HG03025 (cell line): ENCODE results near the gene BRSK2.

Source experiments
- ATAC-seq: cut with Tn5 transposase; IDR thresholded peaks from one replicate; pipeline ENCODE4 v1.9.1; 2021; ENCODE audit warnings: mild to moderate bottlenecking, moderate library complexity; ENCODE audit not compliant: unreplicated experiment, low FRiP score

The BRSK2 gene

DNA sequence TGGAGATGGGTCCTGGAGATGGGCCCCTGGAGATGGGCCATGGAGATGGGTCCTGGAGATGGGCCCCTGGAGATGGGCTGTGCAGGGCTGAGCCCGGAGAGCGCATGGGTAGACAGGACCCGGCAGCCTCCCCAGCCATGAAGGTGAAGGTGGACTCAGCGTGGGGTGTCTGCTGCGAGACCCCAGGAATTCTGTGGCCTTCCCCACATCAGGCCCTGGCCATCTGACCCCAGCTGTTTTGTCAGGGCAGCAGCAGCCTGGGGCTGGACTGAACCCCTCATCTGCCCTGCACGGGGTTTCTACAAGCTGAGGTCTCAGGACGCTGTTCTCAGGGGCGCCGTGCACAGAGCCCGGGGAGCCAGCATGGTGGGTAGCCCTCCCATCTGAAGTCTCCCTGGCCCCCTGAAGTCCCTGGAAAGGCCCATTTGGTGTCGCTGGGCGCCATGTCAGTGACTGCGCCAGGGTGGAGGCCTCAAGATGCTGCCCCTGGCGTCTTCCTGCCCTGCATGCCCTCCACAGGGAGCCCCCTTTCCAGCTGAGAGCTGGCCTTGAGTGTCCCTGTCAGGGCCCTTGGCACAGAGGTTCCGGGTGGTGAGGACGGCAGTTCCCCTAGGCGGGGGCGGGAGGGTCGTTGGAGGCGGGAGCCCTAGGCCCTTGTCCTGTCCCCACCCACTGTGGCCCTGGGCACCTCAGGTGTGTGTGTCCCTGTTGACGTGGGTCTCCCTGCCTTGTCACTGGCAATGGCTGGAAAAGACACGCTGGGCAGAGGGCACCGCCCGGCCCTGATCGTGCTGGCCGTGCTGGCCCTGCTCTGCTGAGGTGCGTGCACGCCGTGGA, 5.4 kb downstream of the BRSK2 start:
- ATAC-seq, result no peak

DNA sequence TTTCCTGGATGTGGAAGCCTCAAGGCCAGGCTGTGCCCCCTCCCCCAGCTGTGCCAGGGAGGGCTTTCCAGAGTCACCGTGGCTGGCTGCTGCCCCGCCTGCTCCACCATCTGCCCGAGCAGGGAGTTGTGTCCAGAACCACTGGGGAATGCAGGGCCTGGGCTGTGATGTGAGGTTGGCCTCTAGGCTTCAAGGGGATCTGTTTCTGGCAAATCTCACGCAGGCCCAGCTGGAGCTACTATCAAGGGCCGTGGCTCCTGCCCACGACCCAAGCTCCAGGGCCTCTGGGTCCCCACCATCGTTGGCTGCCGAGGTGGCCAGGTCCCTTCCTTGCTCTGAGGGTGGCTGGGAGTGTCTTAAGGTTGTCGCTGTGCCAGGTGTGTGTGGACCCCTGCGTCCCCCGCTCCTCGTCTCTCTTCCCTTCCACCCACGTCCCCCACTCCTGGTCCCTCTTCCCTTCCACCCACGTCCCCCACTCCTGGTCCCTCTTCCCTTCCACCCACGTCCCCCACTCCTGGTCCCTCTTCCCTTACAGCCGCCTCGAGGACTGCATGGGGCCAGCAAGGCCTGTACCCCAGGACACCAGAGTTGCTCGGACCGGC, 6.1 kb downstream of the BRSK2 start:
- no peak for ATAC-seq

DNA sequence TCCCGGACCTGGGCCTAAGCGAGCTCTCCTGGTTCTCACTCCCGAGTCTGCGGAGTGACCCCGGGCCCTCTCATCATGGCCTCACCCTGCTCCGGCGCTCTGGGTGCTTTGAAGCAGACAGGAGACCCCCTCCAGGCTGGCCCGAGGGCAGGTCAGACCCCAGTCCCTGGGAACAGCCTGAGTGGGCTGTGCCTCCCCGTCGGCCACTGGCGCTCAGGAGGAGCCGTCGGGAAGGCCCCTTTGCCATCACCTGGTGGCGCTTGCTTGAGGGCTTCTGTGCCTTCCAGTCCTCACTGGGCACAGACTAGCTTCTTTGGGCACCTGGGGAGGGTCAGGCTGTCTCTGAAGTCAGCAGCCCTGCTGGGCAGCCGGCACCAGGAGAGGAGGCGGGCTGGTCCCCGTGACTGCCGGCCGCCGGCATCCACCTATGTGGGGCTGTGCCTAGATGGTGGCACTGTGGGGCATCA, 6.7 kb downstream of the BRSK2 start:
- ATAC-seq, result no peak

DNA sequence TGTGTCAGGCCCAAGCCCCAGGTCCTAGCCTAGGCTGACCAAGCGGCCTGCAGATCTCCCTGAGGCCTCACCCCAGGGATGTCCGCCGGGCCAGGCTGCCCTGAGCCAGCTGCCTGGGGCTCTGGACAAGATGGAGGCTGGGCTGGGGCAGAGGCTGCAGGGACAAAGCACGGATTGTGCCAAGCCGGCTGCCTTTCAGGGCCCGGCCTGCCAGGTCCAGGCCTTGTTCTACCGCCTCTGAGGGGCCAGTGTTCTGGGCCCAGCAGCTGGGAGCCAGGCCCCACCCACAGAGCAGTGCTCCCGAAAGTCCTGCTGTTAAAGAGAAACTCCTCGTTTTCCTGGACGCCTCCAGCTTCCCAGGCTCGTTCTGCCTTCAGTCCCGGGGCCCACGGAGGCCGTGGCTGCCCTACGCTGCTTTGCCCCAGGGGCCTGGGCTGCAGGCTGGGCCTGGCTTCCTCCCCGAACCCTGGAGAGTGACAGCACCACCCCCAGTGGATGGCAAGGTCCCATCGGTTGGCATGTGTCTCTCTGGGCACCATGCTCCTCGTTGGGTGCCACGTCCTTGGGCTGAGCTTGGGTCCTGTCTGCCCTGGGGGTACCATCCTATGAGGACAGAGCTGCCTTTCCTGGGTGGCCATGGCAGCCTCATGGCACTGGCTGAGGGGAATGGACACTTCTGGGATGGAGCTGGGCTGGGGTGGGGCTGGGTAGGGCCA, 7.6 kb downstream of the BRSK2 start:
- no peak for ATAC-seq

DNA sequence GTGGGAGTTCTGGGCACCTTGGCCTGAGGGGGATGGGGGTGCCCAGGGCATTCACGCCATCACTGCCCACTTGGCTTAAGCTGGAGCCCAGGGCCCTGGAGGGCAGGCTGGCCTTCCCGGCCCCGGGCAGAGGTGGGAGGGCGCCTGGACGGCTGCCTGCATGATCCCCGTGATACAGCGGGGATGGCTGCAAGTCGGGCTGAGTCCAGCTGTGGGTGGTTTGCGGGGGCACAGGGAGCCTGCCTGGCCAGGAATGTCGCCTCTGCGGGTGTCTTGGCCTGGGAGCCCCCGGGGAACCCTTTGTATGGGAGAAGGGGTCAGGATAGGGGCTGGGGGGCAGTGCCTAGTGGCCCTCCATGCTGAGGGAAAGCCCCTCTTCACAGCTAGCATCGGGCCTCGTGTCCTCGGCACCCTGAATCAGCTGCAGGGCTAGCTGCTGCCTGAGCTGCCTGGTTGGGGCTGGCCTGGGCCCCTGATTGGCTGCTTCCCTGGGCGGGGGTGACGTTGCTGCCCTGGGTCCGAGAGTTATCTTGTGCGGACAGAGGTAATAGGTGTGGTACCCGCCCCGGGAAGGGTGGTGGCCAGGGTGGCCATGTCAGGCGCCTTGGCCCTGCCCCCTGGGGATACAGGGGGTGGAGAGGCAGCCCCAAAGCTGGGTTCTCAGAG, 8.3 kb downstream of the BRSK2 start:
- no peak for ATAC-seq

DNA sequence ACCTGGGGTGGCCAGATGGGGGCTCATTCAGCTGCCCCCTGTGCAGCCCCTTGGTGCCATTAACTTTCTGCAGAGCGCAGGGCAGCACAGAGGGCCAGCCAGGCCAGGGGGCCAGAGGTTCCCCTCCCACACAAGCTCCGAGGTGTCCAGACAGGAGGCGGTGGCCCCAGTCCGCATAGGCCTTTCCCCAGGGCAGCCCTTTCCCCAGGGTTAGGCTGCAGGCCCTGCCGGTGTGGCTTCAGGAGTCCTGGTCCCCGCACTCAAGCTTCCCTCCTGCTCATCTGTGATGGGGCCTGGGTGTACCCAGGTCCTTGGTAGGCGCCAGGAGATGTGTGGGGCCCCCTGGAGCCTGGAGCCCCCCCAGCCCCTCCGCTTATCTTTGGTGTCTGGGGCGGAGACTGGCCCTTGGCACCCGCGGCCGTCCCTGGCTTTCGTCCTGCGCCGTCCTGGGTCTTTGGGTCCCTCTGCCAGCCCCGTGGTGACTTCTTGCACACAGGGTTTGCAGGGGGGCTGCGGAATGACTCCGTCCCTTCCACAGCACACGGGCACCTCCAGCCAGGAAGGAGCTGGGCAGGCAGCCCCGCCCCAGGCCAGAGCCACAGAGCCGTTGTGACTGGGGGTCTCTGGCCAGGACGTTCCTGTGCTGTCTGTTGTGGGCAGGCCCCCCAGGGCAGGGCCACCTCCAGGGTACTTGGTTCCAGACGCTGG, 8.9 kb downstream of the BRSK2 start:
- no peak for ATAC-seq

DNA sequence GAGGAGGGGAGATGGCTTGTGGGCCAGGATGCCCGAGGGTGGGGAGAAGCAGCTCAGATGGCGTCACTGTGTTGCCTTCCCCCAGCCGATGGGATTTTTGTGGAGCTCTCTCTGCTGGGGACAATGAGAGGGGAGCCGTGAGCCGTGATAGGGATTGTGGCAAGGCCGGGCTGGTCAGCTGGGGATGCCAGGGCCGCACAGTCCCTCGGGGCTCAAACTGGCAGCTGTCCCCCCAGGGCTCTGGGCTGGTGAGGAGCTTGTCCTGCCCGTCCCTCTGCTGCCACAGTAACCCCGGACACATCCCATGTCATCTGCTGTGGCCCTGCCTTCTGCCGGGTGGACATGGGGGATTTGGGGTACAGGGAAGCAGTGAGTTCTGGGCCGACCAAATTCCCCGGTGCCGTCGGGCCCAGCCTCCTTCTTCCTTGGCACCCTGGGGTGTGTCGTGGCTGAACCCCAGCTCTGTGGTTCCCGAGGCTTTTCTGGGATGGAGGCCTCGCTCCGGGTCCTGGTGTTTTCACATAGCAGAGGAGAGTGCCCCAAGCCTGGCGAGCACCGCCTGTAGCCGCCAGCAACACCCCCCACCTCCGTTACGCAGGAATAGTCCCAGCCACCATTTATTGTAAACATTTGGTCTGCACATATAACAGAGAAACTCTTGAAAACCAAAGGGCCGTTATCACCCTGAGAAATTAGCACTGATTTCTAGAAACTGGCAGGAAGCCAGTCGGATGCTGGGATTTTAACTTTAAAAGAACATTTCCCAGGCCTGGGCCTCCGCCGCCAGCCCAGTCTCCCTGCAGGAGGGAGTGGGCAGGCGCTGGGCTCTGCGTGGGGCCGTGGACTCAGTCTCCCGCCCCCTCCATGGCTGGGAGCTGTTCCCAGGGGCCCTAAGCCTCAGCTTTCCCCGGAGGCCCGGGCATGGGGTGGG, 9.9 kb downstream of the BRSK2 start:
- ATAC-seq, result no peak

DNA sequence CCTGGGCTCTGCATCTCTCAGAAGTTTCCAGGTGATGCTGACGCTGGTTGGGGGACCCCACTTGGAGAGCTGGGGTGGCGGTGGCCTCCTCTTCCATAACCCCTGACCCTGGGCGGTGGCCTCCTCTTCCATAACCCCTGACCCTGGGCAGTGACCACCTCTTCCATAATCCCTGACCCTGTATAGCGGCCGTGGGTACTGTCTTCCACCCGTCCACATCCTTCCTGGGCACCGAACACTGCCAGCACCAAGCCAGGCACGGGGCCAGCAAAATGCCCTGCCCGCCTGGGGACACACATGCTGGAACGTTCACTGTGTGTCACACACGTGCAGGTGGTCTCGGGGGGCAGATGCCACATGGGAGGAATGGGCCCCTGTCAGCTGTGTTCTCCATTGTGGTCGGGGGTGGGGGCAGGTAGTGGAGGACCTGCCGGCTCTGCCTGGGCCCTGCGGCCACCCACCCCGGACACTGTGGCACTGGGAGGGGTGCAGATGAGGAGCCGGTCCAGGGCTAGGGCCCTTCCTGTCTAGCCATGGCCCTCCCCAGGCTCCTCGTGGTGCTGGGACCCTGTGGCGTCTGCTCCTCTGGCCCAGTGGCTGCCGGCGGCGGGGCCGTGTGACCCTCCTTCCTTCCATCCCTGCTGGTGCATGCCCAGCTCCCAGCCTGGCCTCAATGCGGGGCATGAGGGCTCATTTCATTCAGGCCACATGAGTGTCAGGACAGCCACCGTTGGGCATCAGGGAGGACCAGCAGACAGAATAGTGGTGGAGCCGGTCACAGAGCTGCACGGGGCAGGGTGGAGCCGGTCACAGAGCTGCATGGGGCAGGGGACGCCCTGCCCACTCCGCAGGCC, 10.8 kb downstream of the BRSK2 start:
- ATAC-seq, result no peak

DNA sequence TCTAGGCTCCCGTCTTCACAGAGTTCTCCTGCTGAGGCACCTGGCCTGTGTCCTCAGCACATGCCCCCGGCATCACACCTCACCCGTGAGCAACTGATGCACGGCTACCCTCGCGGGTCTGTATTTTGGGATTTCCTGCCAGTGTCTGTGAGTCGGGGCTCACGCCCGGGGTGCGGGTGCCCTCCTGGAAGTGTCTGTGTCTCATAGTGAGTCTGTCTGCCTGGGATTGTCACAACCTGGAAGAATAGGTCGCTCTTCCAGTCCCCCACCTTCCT, 11.4 kb downstream of the BRSK2 start:
- no peak for ATAC-seq

DNA sequence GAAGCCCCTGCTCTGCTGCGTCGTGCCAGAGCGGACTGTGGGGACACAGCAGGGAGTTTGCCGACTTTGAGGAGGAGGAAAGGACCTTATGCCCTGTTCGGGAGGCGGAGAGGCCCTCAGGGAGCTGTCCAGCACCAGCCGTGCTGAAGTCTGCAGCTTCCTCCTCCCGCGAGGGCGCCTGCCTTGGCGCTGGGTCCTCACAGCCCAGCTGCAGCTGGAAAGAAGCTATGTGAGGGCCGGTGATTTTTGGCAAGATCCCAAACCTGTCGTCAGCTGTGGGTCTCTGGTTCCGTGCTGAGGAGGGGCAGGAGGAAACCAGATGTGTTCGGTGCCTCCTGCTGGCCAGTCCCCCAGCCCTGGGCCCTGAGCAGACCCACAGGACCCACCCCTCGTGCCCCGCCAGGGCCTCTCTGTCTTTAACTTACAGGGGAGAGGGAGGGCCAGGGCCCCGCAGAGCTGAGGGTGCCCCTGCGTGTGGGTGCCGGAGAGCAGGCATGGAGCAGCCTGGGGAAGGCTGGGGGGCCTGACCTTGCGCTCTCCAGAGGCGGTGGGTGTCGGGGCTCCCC, 12.0 kb downstream of the BRSK2 start:
- no peak for ATAC-seq

DNA sequence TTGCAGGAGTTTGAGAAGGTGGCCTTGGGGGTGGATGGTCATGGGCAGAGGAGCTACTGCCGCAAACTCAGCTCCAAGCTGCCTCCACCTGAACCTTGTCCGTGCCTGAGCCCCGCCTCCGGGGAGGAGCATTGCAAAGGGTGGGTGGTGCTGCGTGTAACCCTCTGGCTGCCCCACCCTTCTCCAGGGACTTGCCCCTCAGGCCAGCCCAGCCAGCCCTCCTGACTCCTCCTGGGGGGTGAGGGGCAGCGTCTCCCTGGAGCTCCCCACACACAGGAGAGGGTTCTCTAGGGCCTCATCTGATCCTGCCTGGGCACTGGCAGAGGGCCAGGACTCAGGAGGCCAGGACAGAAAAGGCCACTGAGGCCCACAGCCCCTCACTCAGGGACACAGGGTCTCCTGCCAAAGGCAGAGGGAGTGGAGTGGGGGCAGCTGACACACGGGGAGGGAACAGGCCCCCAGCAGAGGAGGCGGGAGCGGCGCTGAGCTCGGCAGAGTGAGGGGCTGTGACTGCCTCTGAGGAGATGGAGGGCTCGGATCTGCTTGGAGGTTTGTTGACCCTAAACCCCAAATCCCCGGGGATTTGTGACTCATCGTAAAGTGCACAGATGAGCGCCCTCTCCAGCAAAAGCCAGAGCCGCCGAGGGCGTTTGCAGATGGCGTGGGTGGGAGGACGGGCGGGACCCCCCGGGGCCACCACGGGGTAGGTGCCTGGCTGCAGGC, 12.8 kb downstream of the BRSK2 start:
- no peak for ATAC-seq

DNA sequence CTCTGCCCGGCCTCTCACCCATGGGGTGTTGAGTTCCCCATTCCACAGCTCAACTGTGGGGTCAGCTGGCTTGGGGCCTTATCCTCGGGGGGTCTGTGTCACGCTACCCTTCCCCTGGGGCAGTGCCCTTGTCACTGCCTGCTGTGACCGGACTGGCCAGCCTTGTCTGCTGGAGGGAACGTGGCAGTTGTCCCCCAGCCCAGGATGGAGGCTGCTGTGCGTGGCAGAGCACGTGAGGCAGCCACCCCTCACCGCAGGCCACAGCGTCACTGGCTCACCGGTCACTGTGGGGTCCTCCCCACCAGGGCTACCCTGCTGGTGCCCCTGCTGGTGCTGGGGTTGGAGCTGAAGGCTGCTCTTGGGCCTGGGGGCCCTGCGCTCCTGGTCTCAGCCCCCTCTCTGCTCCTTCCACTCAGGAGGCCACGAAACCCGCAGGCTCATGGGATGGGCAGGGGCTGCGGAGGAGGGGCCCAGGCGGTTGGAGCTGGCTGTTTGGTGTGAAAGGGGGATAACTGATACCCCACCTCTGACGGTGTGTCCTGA, 13.4 kb downstream of the BRSK2 start:
- ATAC-seq, result no peak

DNA sequence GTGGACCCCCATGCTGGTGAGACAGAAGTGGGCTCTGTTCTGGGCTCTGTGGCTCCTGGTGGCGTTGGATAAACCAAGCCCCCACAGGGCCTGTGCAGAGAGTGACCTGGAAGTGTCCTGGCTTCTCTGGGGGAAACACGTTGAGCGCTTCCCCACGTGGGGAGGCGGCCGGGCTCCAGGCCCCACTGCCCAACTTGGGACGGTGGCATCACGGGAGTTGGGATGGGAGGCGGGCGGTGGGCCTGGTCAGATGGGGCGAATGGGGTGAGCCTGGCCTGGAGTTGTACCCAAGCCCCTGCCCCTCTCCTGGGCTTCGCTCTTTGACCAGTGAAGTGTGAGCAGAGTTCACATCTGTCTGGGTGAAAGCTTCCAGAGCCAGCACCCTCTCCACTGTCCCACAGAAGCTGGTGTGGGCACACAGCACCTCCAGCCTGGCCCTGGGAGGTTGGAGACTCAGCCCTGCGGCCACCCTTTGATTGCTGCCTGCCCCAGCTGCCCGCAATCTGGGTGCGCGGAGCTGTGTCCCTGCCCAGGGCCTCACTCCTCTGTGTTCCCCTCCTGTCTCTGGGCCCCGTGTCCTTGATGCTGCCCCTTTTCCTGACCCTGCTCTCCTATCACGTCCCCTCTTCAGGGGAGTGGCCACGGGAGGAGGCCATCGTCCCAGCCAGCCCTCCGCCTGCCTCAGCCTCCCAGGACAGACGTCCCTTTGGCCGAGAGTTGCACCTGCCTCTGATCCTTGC, 14.2 kb downstream of the BRSK2 start:
- no peak for ATAC-seq

DNA sequence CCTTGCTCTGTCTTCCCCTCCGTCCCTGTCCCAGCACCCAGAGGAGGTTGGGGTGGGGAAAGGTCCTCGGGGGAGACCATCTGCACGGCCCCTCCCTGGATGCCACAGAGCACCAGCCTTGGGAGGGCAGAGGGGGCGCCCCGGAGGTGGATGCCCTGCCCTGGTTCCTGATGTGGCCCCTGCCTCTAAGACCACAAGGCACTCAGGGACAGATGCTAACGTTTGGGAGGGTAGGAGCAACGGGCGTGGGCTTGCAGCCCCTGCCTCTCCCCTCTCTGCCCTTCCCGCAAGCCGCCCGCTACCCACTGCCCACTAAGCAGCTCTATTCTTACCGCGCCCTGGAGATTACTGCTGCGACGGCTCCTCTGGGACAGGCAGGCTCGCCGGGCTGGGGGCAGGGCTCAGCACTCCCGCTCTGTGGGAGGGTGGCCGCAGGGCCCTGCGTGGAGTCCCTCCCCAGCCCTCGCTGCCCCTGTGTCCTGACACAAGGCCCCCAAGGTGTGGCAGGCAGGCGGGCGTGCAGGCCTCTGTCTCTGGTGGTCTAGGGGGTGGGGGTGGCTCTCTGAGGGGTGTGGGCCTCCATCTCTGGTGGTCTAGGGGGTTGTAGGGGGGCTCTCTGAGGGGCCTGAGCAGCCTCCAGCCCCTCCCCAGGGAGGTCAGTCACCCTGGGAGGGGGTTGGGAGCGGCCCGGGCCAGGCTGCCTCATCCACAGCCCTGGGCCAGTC, 14.9 kb downstream of the BRSK2 start:
- no peak for ATAC-seq

DNA sequence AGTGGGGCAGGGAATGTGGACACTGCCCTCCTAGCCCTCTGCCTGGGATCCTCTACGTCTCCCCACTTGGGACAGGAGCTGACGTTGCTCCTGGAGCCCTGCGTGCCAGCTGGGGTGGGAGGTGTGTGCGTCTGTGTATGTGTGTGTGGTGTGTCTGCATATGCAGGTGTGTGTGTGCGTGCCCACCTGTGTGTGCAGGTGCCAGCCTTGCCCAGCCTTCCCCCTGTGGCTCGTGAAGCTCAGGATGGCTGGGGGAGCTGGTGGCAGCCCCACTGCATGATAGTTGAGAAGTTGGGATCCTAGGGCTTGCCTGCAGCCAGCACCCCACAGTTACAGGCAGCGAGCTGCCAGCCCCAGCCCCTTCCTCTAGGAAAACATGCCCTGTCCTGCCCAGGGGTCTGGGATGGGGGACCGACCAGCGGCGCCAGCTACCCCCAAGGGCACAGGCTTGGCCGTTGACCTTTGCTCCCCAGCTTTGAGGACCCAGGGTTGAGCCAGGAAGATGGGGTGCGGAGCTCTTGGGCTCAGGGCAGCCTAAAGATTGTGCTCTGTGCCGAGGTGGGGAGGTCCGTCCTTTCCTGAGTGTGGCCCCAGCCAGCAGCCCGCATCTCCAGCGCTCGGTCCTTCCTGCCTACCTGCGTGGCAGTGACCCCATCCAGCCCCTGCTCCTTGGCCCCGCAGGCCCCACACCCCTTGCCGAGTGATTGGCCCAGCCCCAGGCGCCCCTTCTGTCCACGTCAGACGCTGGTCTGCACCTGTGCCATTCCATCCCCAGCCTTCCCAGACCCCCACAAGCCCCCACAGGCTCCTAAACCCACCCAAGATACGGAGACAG, 15.7 kb downstream of the BRSK2 start:
- no peak for ATAC-seq
